Upper lobe of right lung (tissue), 1 donor: ENCODE results near the gene ADGRD1. TPM values are rescaled to one million over a fixed set of nuclear protein-coding genes. Genes with fewer than 3 reads are reported as not detected.
"Not testable (repeated sequence)": the region's sequence is repeated elsewhere in the genome, so short reads cannot be mapped to it uniquely, and the experiment has no call there.

Source experiments
- ATAC-seq: fragments of 200-7000 bp; cut with Tn5 transposase; one replicate; pipeline ENCODE4 v1.9.1; 2020; ENCODE audit warnings: mild to moderate bottlenecking, moderate library complexity
- DNase-seq: peaks from one replicate; pipeline ENCODE4 v3.0.0-alpha.2; 2020
- H3K27ac ChIP-seq: fragments of 200-600 bp; one replicate; pipeline ENCODE4 v1.8.0; 2022
- H3K27me3 ChIP-seq: fragments of 200-600 bp; one replicate; pipeline ENCODE4 v1.8.0; 2022; ENCODE audit warnings: mild to moderate bottlenecking
- H3K36me3 ChIP-seq: fragments of 200-600 bp; one replicate; pipeline ENCODE4 v1.8.0; 2022
- H3K4me1 ChIP-seq: fragments of 200-600 bp; one replicate; pipeline ENCODE4 v1.8.0; 2022
- H3K4me3 ChIP-seq: fragments of 200-600 bp; one replicate; pipeline ENCODE4 v1.8.0; 2022; ENCODE audit warnings: mild to moderate bottlenecking
- H3K9me3 ChIP-seq: fragments of 200-600 bp; one replicate; pipeline ENCODE4 v1.8.0; 2022
- intact Hi-C: fragments of 100-400 bp; cut with DNase I; formaldehyde crosslinking; loops from one replicate; pipeline ENCODE4 v1.11.0; 2022
- total RNA-seq: library from RNA; stranded (reverse); fragmentation: NEBNext Ultra II Directional; extraction: Animal tissue kit (Norgen Biotek cat#: 25700); gene quantifications from one replicate; pipeline ENCODE4 v1.2.1, GENCODE V29; 2021
- TF ChIP-seq, protein P1 (sequence below): fragments of 200-600 bp; IDR thresholded peaks from one replicate; pipeline ENCODE4 v1.8.0; 2022; ENCODE audit warnings: antibody characterized with exemption
- donor health status: DM: no; HTN: yes; CAD: no; lungs with severe emphysema.

Gene ADGRD1
- total RNA-seq, 1 donor from 2014 or later, result 113 TPM

DNA sequence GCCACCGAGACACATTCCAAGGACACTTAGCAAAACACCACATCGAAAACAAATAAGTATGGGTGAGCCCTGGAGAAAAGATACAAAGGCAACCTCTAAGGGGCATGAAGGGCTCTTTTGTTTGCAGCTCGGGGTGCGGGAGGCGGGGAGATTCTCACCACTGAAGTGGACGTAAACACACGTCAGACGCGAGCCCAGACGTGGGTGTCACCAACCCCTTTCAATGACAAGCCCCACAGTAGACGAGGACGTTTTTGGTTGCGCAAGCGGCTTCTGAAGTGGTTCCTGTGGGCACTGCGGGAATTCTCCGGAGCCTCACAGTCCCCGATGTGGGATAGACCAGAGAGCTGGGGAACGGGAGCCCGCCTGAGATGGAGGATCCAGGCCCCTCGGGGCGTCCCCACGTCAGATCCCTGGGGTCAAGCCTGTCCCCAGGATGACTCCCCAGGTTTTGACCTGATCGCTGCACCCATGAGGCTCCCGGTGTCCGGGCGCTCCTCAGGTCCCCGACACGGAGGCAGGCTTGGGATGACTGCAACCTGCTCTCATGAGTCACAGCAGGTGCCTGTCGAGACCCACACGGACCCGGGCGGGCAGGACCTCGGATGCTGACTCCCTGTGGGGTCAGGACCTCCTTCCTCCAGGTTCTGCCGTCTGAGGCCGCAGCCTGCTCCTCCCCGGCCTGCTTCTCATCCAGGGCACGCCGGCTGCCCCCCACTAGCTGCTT, 20.3 kb upstream of the ADGRD1 start:
- Histone ChIP-seq H3K4me3 (peak overlapping the region; percentile 3), H3K4me1 (peaks cover 5% of the 10 kb centered on the region), H3K27me3 (no peaks in the 10 kb centered on the region), H3K27ac (no peak overlapping the region), H3K36me3 (no peaks in the 10 kb centered on the region), H3K9me3 (no peaks in the 10 kb centered on the region)
- TF ChIP-seq, protein P1, sequence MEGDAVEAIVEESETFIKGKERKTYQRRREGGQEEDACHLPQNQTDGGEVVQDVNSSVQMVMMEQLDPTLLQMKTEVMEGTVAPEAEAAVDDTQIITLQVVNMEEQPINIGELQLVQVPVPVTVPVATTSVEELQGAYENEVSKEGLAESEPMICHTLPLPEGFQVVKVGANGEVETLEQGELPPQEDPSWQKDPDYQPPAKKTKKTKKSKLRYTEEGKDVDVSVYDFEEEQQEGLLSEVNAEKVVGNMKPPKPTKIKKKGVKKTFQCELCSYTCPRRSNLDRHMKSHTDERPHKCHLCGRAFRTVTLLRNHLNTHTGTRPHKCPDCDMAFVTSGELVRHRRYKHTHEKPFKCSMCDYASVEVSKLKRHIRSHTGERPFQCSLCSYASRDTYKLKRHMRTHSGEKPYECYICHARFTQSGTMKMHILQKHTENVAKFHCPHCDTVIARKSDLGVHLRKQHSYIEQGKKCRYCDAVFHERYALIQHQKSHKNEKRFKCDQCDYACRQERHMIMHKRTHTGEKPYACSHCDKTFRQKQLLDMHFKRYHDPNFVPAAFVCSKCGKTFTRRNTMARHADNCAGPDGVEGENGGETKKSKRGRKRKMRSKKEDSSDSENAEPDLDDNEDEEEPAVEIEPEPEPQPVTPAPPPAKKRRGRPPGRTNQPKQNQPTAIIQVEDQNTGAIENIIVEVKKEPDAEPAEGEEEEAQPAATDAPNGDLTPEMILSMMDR, result no peak
- DNase-seq (peak; percentile 93), ATAC-seq (peak; percentile 91)
- intact Hi-C loops, result no loop called here

DNA sequence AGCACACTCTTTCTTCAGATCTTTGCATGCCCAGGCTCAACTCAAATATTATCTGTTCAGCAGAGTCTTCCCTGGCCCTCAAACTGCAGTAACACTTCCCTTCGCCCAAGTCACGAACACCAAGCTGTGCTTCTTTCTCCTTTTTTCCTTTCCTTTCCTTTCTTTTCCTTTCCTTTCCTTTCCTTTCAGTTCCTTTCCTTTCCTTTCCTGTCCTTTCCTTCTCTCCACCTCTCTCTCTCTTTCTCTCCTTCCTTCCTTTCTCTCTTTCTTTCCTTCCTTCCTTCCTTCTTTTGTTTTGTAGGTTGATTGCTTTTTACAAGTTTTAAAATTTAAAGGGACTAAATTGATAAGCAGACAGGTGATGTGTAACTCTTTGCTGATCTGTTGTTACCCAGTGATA, 19.0 kb upstream of the ADGRD1 start:
- no peaks in the 10 kb centered on the region for H3K9me3 ChIP-seq
- DNase-seq (no peak), ATAC-seq (no peak)
- H3K4me3 ChIP-seq, result no peak overlapping the region
- H3K27ac ChIP-seq, result no peak overlapping the region
- intact Hi-C loops, result no loop called here
- H3K4me1 ChIP-seq, result peaks cover 5% of the 10 kb centered on the region
- no peaks in the 10 kb centered on the region for H3K27me3 ChIP-seq
- TF ChIP-seq, protein P1, result no peak
- H3K36me3 ChIP-seq, result no peaks in the 10 kb centered on the region

DNA sequence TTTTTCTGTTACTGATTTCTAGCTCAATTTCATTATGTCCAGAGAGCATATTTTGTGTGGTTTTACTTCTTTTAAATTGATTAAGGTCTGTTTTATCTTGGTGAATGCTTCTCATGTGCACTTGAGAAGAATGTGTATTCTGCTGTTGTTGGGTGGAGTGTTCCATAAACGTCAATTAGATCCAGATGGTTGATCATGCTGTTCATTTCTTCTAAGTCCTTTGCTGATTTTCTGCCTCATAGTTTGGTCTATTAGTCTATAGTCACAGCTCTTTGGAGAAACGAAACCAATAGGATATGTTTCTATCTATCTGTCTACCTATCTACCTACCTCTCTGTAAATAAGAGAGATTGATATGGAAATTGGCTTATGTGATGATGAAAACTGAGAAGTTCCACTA, 17.1 kb upstream of the ADGRD1 start:
- Histone ChIP-seq H3K9me3 (no peaks in the 10 kb centered on the region), H3K27me3 (no peaks in the 10 kb centered on the region), H3K4me1 (peaks cover 5% of the 10 kb centered on the region), H3K36me3 (no peaks in the 10 kb centered on the region), H3K27ac (no peak overlapping the region), H3K4me3 (no peak overlapping the region)
- ATAC-seq (no peak), DNase-seq (no peak)
- TF ChIP-seq, protein P1, result no peak
- intact Hi-C loops, result no loop called here

DNA sequence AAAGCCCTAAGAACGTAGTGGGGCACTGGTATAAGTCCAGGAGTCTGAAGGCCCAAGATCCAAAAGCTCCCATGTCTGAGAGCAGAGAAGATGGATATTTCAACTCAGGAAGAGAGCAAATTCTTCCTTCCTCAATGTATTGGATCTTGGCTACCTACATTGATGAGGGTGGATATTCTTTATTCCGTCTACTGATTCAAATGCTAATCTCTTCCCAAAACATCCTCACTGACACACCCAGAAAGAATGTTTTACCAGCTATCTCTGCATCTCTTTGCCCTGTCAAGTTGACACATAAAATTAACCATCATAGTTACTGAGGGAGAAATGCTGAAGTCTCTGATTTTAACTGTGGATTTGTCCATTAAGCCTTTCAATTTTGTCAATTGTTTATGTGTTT, 16.6 kb upstream of the ADGRD1 start:
- Histone ChIP-seq H3K27ac (no peak overlapping the region), H3K36me3 (no peaks in the 10 kb centered on the region), H3K9me3 (no peaks in the 10 kb centered on the region), H3K4me1 (peaks cover 5% of the 10 kb centered on the region), H3K27me3 (no peaks in the 10 kb centered on the region), H3K4me3 (no peak overlapping the region)
- intact Hi-C loops, result no loop called here
- TF ChIP-seq, protein P1, result no peak
- no peak for ATAC-seq
- no peak for DNase-seq

DNA sequence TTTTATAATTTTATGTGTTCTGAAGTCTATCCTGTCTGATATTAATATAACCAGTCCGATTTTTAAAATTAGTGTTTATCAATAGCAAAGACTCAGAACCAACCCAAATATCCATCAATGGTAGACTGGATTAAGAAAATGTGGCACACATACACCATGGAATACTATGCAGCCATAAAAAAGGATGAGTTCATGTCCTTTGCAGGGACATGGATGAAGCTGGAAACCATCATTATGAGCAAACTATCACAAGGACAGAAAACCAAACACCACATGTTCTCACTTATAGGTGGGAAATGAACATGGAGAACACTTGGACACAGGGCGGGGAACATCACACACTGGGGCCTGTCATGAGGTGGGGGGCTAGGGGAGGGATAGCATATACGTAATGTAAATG, 16.2 kb upstream of the ADGRD1 start:
- intact Hi-C loops, result not testable (repeated sequence)

DNA sequence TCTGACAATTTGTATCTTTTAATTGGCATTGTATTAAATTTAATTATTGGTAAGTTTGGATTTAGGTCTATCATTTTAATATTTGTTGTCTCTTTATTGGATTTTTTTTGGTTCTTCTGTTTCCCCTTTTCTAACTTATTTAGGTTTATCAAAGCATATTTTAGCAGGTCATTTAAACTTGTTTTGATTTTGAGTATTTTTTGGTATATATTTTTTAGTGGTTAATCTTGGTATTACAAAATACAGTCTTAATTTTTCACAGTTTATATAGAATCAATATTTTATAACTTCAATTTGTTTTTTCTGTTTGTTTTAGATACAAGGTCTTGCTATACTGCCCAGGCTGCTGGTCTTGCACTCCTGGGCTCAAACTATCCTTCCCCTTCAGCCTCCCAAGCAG, 15.5 kb upstream of the ADGRD1 start:
- no peak for DNase-seq
- Histone ChIP-seq H3K9me3 (no peaks in the 10 kb centered on the region), H3K36me3 (no peaks in the 10 kb centered on the region), H3K27me3 (no peaks in the 10 kb centered on the region), H3K27ac (no peak overlapping the region), H3K4me1 (no peaks in the 10 kb centered on the region), H3K4me3 (no peak overlapping the region)
- ATAC-seq, result no peak
- intact Hi-C loops, result no loop called here
- TF ChIP-seq, protein P1, result no peak

More for the DNA sequence above, 16.2 kb upstream of the ADGRD1 start:
- not testable (repeated sequence) for H3K27ac ChIP-seq, H3K4me3 ChIP-seq, H3K4me1 ChIP-seq, H3K9me3 ChIP-seq, ATAC-seq, DNase-seq, H3K36me3 ChIP-seq, H3K27me3 ChIP-seq
